IMR-90 (cell line): Measurements from ENCODE around the gene UEVLD. TPM values are rescaled to one million over a fixed set of nuclear protein-coding genes. Genes with fewer than 3 reads are reported as not detected.

Experiments
- ATAC-seq: fragments of 200-7000 bp; cut with Tn5 transposase; 2 replicates; pipeline ENCODE4 v1.9.1; 2020; ENCODE audit warnings: low read depth, mild to moderate bottlenecking, moderate library complexity
- BruUV-seq: library from RNA; stranded (reverse); fragments of 400-500 nt; replicated peaks from 2 replicates; lab custom pipeline; 2021; lab: Mats Ljungman, UMichigan
- CTCF ChIA-PET: fragments of 300-600 bp; formaldehyde crosslinking; extraction: SDS; loops from one replicate; lab custom pipeline; 2021; ENCODE audit warnings: antibody characterized with exemption; lab: Yijun Ruan, JAX
- POLR2A ChIA-PET: fragments of 300-600 bp; sonication (Branson Sonifier 250); formaldehyde crosslinking; loops from one replicate; lab custom pipeline; 2022; ENCODE audit warnings: antibody characterized with exemption; ENCODE audit not compliant: unreplicated experiment; lab: Charles Lee
- DNase-seq: peaks from one replicate; pipeline ENCODE4 v3.0.0; 2013
- H2AFZ ChIP-seq: replicated peaks from 2 replicates; pipeline ENCODE3; 2013; ENCODE audit warnings: low read length, mild to moderate bottlenecking; ENCODE audit not compliant: poor library complexity
- H2AK5ac ChIP-seq: 2 replicates; pipeline ENCODE4 v1.6.1; 2013; ENCODE audit warnings: low read depth, low read length, inconsistent platforms
- H2AK9ac ChIP-seq: replicated peaks from 2 replicates; pipeline ENCODE3; 2013; ENCODE audit warnings: mild to moderate bottlenecking, low read depth, low read length, moderate library complexity; ENCODE audit not compliant: poor library complexity
- H2BK120ac ChIP-seq: 2 replicates; pipeline ENCODE4 v1.6.1; 2013; ENCODE audit warnings: low read depth, low read length, inconsistent platforms
- H2BK15ac ChIP-seq: 3 replicates; pipeline ENCODE4 v1.6.1; 2013; ENCODE audit warnings: low read depth, low read length, inconsistent platforms
- H2BK20ac ChIP-seq: 2 replicates; pipeline ENCODE4 v1.6.1; 2013; ENCODE audit warnings: low read depth, mild to moderate bottlenecking, inconsistent platforms, low read length, moderate library complexity
- H2BK5ac ChIP-seq: 2 replicates; pipeline ENCODE4 v1.6.1; 2013; ENCODE audit warnings: mild to moderate bottlenecking, low read depth, low read length, inconsistent platforms; ENCODE audit not compliant: poor library complexity, severe bottlenecking
- H3K14ac ChIP-seq: replicated peaks from 2 replicates; pipeline ENCODE4 v1.6.1; 2013; ENCODE audit warnings: low read depth, low read length, inconsistent platforms
- H3K18ac ChIP-seq: 2 replicates; pipeline ENCODE4 v1.6.1; 2013; ENCODE audit warnings: low read depth, low read length, control low read depth
- H3K23ac ChIP-seq: 2 replicates; pipeline ENCODE4 v1.6.1; 2013; ENCODE audit warnings: low read depth, low read length, inconsistent platforms
- H3K27ac ChIP-seq: 2 replicates; pipeline ENCODE4 v1.5.1; 2013; ENCODE audit warnings: mild to moderate bottlenecking, control low read depth, low read length; ENCODE audit not compliant: insufficient read depth
- H3K27me3 ChIP-seq: 2 replicates; pipeline ENCODE4 v1.6.1; 2013; ENCODE audit warnings: low read length; ENCODE audit not compliant: control insufficient read depth, insufficient read depth
- H3K36me3 ChIP-seq: 2 replicates; pipeline ENCODE4 v1.6.1; 2013; ENCODE audit warnings: low read length, mixed read lengths; ENCODE audit not compliant: control insufficient read depth, insufficient read depth
- H3K4ac ChIP-seq: 2 replicates; pipeline ENCODE4 v1.6.1; 2013; ENCODE audit warnings: low read depth, low read length, inconsistent platforms
- H3K4me1 ChIP-seq: 2 replicates; pipeline ENCODE4 v1.6.1; 2013; ENCODE audit warnings: low read length, mixed read lengths; ENCODE audit not compliant: control insufficient read depth, insufficient read depth
- H3K4me2 ChIP-seq: 2 replicates; pipeline ENCODE4 v1.6.1; 2013; ENCODE audit warnings: low read depth, mild to moderate bottlenecking, control low read depth, low read length, moderate library complexity
- H3K4me3 ChIP-seq: 2 replicates; pipeline ENCODE4 v1.5.1; 2013; ENCODE audit warnings: low read depth, mild to moderate bottlenecking, control low read depth, low read length, moderate library complexity; ENCODE audit not compliant: insufficient read depth
- H3K56ac ChIP-seq: 2 replicates; pipeline ENCODE4 v1.6.1; 2013; ENCODE audit warnings: low read length, inconsistent platforms; ENCODE audit not compliant: insufficient read depth; ENCODE audit errors: extremely low read depth
- H3K79me1 ChIP-seq, 2 experiments: 2 replicates each; pipeline ENCODE4 v1.6.1; 2013; ENCODE audit warnings: low read length in 2 of 2, inconsistent platforms in 1 of 2, low read depth in 1 of 2
- H3K9ac ChIP-seq: 2 replicates; pipeline ENCODE4 v1.6.1; 2013; ENCODE audit warnings: low read depth, low read length, control low read depth
- H3K9me1 ChIP-seq: 2 replicates; pipeline ENCODE4 v1.6.1; 2013; ENCODE audit warnings: low read length, inconsistent platforms; ENCODE audit not compliant: insufficient read depth
- H3K9me3 ChIP-seq: 2 replicates; pipeline ENCODE4 v1.6.1; 2013; ENCODE audit warnings: low read length; ENCODE audit not compliant: control insufficient read depth, insufficient read depth
- H4K20me1 ChIP-seq: 2 replicates; pipeline ENCODE4 v1.6.1; 2013; ENCODE audit warnings: low read length, inconsistent platforms; ENCODE audit not compliant: insufficient read depth
- H4K5ac ChIP-seq: 2 replicates; pipeline ENCODE4 v1.6.1; 2013; ENCODE audit warnings: mild to moderate bottlenecking, low read depth, low read length, control low read depth
- H4K8ac ChIP-seq, 2 experiments: 2 replicates each; pipeline ENCODE4 v1.6.1; 2013; ENCODE audit warnings: low read depth in 2 of 2, low read length in 2 of 2, control low read depth in 1 of 2, inconsistent platforms in 1 of 2
- H4K91ac ChIP-seq: 2 replicates; pipeline ENCODE4 v1.6.1; 2013; ENCODE audit warnings: low read depth, low read length, inconsistent platforms; ENCODE audit not compliant: insufficient read depth
- BHLHE40 ChIP-seq: fragments of 150-350 bp; IDR thresholded peaks from 2 replicates; pipeline ENCODE4 v1.6.1; 2016; ENCODE audit warnings: mild to moderate bottlenecking, low read depth, low read length
- MXI1 ChIP-seq: IDR thresholded peaks from 2 replicates; pipeline ENCODE4 v1.6.1; 2012; ENCODE audit warnings: low read depth, mild to moderate bottlenecking, low read length, moderate library complexity, borderline replicate concordance
- POLR2A ChIP-seq: IDR thresholded peaks from 2 replicates; pipeline ENCODE4 v1.6.1; 2012; ENCODE audit warnings: mild to moderate bottlenecking, low read depth, low read length
- SMC3 ChIP-seq: fragments of 150-350 bp; IDR thresholded peaks from 2 replicates; pipeline ENCODE4 v1.6.1; 2016; ENCODE audit warnings: low read depth, mild to moderate bottlenecking, antibody characterized with exemption, low read length, moderate library complexity
- WGBS, 2 experiments: methylation state at CpG; one replicate each; pipeline versions ENCODE4 v1.1.5 to v1.1.7; 2013; ENCODE audit warnings: missing lambda C conversion rate in 2 of 2; ENCODE audit not compliant: insufficient read length in 1 of 2; ENCODE audit errors: extremely low coverage in 2 of 2; 5-methylcytosine and 5-hydroxymethylcytosine counted together
- dilution Hi-C: fragments of 300-500 bp; cut with HindIII; formaldehyde crosslinking; loops from one replicate; pipeline ENCODE4 v1.14.3; 2018; ENCODE audit warnings: low sequenced_read_pairs; ENCODE audit not compliant: unreplicated experiment
- in situ Hi-C: fragments of 300-500 bp; cut with MboI; formaldehyde crosslinking; loops from 3 replicates; pipeline ENCODE4 v1.14.3; 2019; ENCODE audit warnings: low sequenced_read_pairs, inconsistent platforms, mixed read lengths
- intact Hi-C: fragments of 100-400 bp; cut with micrococcal nuclease; formaldehyde crosslinking; loops from 2 replicates; pipeline ENCODE4 v1.10.0; 2022
- polyA plus RNA-seq, 3 experiments: library from polyadenylated mRNA; depleted of rRNA; stranded (reverse); fragments of >200 nt; gene quantifications; 2 replicates each; pipeline ENCODE4 v1.2.3, GENCODE V29; 2012; ENCODE audit warnings: low replicate concordance in 1 of 3
- total RNA-seq: library from RNA; depleted of rRNA; stranded (reverse); fragments of >200 nt; gene quantifications from 2 replicates; pipeline ENCODE4 v1.2.3, GENCODE V29; 2012
- TF ChIP-seq, protein P1 (sequence below): fragments of 150-350 bp; IDR thresholded peaks from 2 replicates; pipeline ENCODE4 v1.6.1; 2017; ENCODE audit warnings: mild to moderate bottlenecking, antibody characterized with exemption, low read length, low read depth

UEVLD gene
- total and polyA plus RNA-seq, 2 of the 4 experiments (the other 2 are of a cell fraction), result 13.8 to 29.2 TPM

DNA sequence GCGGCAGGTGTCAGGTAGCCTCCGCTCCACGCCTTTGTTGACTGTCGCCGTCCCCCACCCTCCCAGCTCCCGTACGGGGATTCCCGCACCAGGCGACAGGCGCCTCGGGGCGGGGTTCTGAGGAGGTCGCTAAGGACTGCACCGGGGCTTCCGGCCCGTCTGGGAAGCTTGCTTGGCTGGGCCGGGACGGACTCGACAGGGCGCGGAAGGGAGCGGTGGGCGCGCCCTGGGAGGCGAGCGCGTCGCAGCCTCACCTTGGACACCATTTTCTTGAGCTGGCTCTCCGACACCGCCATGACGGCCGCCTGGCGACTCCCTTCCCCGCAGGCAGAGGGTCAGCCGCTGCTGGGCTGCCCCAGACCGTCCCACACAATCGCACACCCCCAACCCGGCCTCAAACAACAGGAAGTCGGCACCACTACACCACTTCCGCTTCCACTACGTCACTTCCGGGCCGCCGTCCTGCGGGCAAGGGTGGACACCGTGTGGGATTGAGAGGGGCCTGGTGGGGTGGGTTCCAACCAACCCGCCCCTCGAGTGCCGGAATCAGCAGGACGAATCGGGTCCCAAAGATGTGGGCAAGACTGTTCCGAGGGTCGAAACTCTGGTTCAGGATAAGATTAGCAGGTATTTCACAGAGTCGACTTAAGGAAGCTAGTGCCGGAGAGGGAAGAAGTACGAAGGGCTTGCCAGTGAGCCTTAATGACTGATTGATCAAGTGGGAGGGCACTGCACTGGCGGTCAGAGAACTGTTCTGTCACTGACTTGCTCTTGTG is 61.8 kb downstream of the UEVLD start, which contains the start of gene TSG101:
Gene TSG101 (minus strand): TSS at position 422 of the 776 bp plus-strand sequence. CDS start 126 bp downstream, at position 296.
- WGBS, 2 experiments, result 0% methylated on average over 33 of the region's 57 CpGs; no CpG with 5 or more reads in 1 of the 2 experiments
- TF ChIP-seq SMC3 (no peak), MXI1 (peak; percentile 66; the same call in 1 of the 2 replicates), POLR2A (peak; percentile 87), BHLHE40 (no peak)
- TF ChIP-seq, protein P1, sequence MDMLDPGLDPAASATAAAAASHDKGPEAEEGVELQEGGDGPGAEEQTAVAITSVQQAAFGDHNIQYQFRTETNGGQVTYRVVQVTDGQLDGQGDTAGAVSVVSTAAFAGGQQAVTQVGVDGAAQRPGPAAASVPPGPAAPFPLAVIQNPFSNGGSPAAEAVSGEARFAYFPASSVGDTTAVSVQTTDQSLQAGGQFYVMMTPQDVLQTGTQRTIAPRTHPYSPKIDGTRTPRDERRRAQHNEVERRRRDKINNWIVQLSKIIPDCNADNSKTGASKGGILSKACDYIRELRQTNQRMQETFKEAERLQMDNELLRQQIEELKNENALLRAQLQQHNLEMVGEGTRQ, result no peak
- Histone ChIP-seq H3K56ac (peak within 1 kb of the TSS; percentile 90), H4K5ac (peak within 1 kb of the TSS; percentile 98), H3K9me3 (no peaks in the 10 kb centered on the region), H2BK20ac (no peak within 1 kb of the TSS), H2AK9ac (peak within 1 kb of the TSS; percentile 89), H3K36me3 (peaks cover 5% of the 10 kb centered on the region), H4K8ac (peak within 1 kb of the TSS; percentile 93 to 98), H3K14ac (peak within 1 kb of the TSS; percentile 93), H2AFZ (peak within 1 kb of the TSS; percentile 92), H3K9ac (peak within 1 kb of the TSS; percentile 98), H3K18ac (peak within 1 kb of the TSS; percentile 79), H3K4me1 (peaks cover 2% of the 10 kb centered on the region), H4K91ac (peak within 1 kb of the TSS; percentile 88), H2BK5ac (peak within 1 kb of the TSS; percentile 86), H2AK5ac (peak within 1 kb of the TSS; percentile 66), H4K20me1 (peaks cover 9% of the 10 kb centered on the region; the same call in 1 of the 2 replicates), H3K4me3 (peak within 1 kb of the TSS; percentile 95), H3K79me1 (peaks cover 32 to 53% of the 10 kb centered on the region in 2 experiments), H3K4ac (peak within 1 kb of the TSS; percentile 94), H2BK120ac (peak within 1 kb of the TSS; percentile 33; the same call in 1 of the 2 replicates), H3K23ac (peak within 1 kb of the TSS; percentile 49; the same call in 1 of the 2 replicates), H3K27ac (peak within 1 kb of the TSS; percentile 92), H3K9me1 (peaks cover 5% of the 10 kb centered on the region; the same call in 1 of the 2 replicates), H3K27me3 (no peaks in the 10 kb centered on the region), H3K4me2 (peak within 1 kb of the TSS; percentile 92), H2BK15ac (peak within 1 kb of the TSS; percentile 12; the same call in 1 of the 3 replicates)
- dilution Hi-C loops (no loop called here), intact Hi-C loops (loop anchor here (5.0 kb wide), 1 partner anchor 284 kb away; no protein-coding TSS in a partner anchor), in situ Hi-C loops (loop anchor here (25.0 kb wide), 1 partner anchor 211 kb away; the partner anchor contains the start of gene IGSF22)
- ChIA-PET POLR2A (no interaction called here), CTCF (no interaction called here)
- DNase-seq (peak; percentile 92), ATAC-seq (peak; percentile 98)
- BruUV-seq, result no TSS peak
